NCI-H748 (cell line): ENCODE data around the gene C1QL4.
"Not testable (repeated sequence)": the region's sequence is repeated elsewhere in the genome, so short reads cannot be mapped to it uniquely, and the experiment has no call there.

Experiments used
- DNase-seq: peaks from one replicate; lab custom pipeline; 2025; ENCODE audit not compliant: unreplicated experiment; lab: John Stamatoyannopoulos, UW

The C1QL4 gene

DNA sequence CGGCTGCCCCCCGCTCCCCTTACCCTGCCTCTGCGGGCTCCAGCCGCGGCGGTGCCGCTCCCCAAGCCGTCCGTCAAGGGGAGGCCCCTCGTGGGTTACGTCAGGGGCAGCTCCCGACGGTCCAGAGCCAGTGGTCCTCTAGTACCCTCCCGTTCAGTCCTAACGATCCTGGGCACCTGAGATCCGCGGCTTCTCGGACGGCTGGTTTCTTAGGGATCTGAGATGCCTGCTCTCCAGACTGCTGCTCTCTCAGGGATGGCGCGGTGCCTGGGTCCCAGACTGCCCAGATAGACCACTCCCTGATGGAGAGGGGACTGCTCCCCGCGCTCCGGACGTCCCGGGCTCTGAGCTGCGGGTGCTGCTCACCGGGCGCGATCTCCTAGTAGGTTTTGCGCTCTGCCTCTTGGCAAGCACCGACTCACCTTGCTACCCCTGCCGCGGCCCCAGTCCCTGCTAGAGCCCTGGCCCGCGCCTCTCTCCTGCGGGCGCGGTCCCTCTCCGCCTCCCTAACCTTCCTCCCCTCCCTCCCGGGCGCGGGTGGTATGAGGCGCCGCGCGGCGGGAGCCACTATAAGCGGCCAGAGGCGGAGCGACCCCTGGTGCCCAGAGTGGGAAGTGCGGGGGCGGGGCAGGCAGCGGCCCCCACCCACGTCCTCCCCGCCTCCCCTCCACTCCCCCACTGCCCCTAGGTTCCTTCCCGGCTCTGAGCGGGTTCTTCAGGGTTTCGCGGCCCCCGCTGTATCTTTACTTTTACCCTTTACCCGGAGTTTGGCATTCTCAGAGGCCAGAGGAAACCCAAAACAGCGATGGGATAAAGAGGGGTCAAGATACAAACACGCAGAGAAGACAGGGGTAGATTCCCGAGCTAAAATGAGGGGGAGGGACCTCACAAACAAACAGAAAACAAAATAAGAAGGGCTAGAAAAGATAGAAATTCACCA is at the start of gene C1QL4:
Gene C1QL4 (minus strand): TSS at position 544 of the 940 bp plus-strand sequence. CDS start 711 bp downstream, outside the sequence.
- DNase-seq = peak; percentile 85

DNA sequence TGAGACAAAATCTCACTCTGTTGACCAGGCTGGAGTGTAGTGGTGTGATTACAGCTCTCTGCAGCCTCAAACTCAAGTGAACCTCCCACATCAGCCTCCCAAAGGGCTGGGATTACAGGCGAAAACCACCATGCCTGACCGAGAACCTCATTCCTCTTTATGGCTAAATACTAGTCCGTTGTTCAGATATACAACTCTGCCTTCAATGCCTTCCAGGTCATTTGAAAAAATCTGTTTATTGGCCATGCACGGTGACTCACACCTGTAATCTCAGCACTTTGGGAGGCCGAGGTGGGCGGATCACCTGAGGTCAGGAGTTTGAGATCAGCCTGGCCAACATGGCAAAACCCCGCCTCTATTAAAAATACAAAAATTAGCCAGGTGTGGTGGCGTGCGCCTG is 43.2 kb upstream of the C1QL4 start:
- not testable (repeated sequence) for DNase-seq

GRCh38 chr12:49377386-49377785 is 40.4 kb upstream of the C1QL4 start:
- DNase-seq = no peak

- DNase-seq = no peak
Measured at GRCh38 chr12:49375406-49375805, 38.4 kb upstream of the C1QL4 start.

- no peak for DNase-seq
Measured at GRCh38 chr12:49370539-49370938, 33.6 kb upstream of the C1QL4 start.

DNA sequence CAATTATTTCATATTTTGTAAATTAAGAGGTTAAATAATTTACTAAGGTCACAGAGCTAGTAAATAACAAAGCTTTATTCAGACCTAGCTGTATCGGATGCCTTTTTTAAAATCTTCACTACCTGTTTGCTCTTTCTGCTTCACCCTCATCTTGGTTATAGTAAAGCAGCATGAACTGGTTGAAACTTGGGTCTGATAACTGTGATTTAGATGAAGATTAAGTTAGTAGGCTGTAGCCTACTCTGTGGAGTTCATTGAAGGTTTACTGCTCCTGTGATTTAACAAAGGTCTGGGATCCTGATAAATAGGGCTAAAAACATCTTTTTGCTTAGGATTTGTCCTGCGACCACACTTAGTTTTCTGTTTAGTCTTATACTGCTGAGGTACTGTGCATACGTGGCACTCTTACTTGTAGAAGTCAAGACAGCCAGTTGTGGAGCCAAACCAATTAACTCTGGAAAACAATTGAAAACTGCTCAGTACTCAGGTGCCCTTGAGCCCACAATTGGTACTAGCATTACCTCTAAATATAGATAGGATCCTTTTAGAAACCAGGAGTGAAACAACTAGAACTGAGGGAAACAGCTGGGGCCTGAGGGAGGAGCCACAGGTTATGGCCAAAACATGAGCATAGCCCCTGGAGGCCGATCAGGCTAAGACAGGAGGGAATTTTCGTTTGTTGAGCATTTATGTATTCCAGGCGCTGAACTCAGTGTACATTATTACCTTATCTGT is 32.6 kb upstream of the C1QL4 start:
- peak; percentile 28 for DNase-seq

- DNase-seq = peak; percentile 19
Measured at GRCh38 chr12:49368240-49368600, 31.2 kb upstream of the C1QL4 start.

DNA sequence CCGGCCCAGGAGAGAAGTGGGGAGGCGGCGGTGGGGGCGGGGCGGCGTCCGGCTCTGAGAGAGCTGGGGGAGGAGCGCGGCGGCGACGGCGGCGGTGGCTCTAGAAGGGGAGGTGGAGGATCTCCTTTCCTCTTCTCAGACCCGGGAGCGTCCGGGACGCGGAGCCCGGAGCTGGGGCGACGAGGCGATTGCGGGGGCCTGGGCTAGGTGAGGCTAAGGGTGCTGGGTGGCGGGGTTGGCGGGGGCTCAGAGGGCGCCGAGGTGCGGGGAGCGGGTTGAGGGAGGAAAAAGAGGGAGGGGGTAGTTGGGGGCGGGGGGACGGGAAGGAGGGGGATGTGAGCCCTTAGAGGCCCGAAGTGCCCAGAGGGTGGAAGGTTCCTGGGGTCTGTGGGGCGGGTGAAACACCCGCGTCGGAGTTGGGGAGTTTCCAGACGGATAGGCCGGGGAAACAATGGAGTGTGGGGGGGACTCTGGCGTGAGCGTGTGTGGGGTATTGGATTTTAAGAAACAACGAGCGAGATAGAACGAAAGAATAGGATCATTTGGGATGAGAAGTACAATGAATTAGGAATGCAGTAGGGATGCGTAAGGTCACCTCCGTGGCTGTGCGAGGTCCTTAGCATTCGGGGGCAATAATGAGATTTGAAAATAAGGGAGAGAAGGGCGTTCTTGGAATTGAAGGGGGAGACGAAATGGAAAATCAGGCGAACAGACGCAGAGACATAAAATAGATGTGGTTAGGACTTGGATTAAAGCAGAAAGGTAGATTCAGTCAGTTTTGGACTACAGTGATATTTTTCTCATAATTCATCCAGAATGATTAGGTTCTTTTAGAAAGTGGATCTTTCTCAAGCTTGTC is 30.6 kb upstream of the C1QL4 start, which contains the start of gene SPATS2:
Gene SPATS2 (plus strand): TSS at position 82 of the 859 bp plus-strand sequence. CDS start 93,551 bp downstream, outside the sequence.
- peak; percentile 71 for DNase-seq

- peak; percentile 98 for DNase-seq
Measured at GRCh38 chr12:49366652-49367380, 29.8 kb upstream of the C1QL4 start.

DNA sequence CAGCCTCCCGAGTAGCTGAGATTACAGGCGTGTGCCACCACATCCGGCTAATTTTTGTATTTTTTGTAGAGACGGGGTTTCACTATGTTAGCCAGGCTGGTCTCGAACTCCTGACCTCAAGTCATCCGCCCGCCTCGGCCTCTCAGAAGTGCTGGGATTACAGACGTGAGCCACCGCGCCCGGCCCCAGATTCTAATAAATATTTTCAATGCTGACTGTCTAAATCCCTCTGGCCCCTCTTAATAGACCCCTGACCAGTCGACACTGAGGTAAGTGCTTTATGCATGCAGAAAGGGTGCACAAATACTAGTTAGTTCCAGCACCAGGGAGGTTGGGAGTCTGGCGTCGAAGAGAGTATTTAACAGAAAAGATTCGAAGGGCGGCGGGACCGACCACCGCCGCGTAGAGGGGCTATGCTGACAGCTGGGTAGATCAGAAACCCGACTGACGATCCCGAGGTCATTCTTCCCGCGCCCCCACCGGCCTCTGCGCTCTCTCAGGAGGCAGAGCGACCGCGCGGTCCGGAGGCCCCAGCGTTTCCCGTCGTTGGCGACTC is 29.2 kb upstream of the C1QL4 start:
- DNase-seq = peak; percentile 78

GRCh38 chr12:49365542-49365941 is 28.6 kb upstream of the C1QL4 start:
- no peak for DNase-seq

DNA sequence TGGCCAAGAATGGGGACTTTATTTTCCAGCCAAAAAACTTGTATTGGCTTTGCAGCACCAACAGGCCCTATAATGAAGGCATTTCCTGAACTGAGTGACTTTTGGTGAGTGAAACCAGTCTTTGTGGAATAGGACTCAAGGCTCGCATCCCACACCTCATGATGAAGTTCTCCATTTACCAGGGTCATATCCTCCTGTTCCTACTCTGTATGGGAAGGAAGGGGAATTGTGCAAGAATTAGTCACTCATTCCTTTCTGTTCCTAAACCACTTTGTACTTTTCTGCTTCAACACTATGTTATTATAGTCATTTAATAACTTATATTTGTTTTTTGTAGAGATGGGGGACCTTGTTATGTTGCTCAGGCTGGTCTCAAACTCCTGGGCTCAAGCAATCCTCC is 28.0 kb upstream of the C1QL4 start:
- DNase-seq = no peak

DNA sequence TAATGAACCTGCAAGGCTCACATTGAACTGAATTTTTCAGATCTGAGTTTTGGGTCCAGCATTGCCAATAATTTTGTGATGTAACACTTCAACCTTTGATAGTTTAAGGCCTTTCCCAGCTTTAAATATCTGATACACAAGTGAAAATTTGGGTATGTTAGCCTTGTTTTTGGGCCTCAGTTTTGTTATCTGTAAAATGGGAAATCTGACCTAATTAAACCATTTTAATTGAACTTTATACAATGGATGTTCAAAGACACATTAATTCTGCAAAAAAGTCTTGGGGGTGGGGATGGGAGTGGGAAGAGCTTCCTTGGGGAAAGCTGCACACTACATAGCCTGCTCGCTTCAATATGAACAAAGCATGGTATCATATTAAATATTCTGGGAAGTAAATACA is 25.1 kb upstream of the C1QL4 start:
- no peak for DNase-seq

- DNase-seq = no peak
Measured at GRCh38 chr12:49359671-49360070, 22.7 kb upstream of the C1QL4 start.

- peak; percentile 74 for DNase-seq
Measured at GRCh38 chr12:49358483-49359141, 21.6 kb upstream of the C1QL4 start.

DNA sequence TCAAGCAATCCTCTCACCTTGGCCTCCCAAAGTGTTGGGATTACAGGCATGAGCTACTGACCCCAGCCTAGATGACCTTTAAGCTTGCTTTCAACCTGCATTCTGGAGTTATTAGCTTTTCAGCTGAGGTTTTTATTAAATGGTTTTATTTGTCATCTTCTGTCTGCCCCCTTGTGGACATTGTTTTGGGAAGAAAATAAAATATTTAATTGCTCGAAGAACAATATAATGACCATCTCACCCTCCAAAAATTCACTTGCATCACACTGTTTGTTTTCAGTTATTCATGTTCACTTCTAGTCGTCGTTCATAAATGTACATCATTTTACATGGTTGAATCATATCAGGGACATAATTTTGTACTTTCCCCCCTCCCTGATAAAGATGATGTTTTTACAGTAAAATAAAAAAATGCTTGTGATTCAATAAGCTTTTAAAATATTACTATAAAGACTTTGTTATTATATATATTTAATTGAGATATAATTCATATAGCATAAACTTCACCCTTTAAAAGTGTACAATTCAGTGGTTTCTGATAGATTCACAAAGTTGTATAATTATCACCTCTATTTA is 20.2 kb upstream of the C1QL4 start:
- peak; percentile 46 for DNase-seq

DNA sequence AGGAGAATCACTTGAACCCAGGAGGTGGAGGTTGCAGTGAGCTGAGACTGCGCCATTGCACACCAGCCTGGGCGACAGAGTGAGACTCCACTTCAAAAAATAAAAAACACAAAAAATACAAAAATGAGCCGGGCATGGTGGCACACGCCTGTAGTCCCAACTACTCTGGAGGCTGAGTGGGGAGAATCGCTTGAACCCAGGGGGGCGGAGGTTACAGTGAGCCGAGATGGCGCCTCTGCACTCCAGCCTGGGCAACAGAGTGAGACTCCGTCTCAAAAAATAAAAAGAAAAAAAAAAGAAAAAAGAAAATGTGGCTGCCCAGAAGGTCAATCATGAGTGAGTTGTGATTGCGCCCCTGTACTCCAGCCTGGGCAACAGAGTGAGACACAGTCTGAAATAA is 18.9 kb upstream of the C1QL4 start:
- no peak for DNase-seq

DNA sequence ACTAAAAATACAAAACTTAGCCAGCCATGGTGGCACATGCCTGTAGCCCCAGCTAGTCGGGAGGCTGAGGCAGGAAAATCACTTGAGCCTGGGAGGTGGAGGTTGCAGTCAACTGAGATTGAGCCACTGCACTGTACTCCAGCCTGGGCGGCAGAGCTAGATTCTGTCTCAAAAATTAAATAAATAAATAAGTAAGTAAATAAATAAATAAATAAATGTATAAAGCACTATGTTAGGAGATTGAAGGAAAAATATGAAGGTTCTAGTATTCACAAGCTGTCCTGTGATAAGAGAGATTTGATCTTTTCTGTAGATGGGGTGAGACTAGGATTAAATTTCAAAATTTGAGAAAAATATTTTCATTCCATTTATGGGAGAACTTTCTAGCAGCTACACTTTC is 15.4 kb upstream of the C1QL4 start:
- DNase-seq = no peak

DNA sequence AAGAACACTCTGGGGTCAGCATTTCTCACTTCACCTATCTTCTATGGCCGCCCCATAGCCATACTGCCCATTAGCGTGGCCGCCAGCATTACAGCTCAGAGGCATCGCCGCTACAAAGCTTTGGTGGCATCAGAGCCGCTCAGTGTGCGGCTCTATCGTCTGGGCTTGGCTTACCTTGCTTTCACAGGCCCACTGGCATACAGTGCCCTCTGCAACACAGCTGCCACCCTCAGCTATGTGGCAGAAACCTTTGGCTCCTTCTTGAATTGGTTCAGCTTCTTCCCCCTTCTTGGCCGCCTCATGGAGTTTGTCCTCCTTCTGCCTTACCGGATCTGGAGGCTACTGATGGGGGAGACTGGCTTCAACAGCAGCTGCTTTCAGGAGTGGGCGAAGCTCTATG is 12.3 kb upstream of the C1QL4 start:
- no peak for DNase-seq
